Kidney epithelial cell (primary cell): ENCODE results near the gene TXLNB. TPM values are rescaled to one million over a fixed set of nuclear protein-coding genes. Genes with fewer than 3 reads are reported as not detected.

Source experiments
- DNase-seq: peaks from one replicate; pipeline ENCODE4 v3.0.0-alpha.2; 2010; ENCODE audit warnings: low read depth
- H3K27me3 ChIP-seq: 2 replicates; pipeline ENCODE4 v1.6.0; 2011; ENCODE audit warnings: low read length; ENCODE audit not compliant: control insufficient read depth, insufficient read depth
- H3K36me3 ChIP-seq: 2 replicates; pipeline ENCODE4 v1.5.1; 2011; ENCODE audit warnings: low read length; ENCODE audit not compliant: control insufficient read depth, insufficient read depth
- H3K4me3 ChIP-seq: 2 replicates; pipeline ENCODE4 v1.5.1; 2011; ENCODE audit warnings: low read depth, mild to moderate bottlenecking, control low read depth, low read length
- CTCF ChIP-seq: IDR thresholded peaks from 2 replicates; pipeline ENCODE4 v1.5.1; 2011; ENCODE audit warnings: mild to moderate bottlenecking, moderate library complexity, low read length, control low read depth, inconsistent platforms; ENCODE audit not compliant: insufficient read depth, poor library complexity, severe bottlenecking
- total RNA-seq: library from RNA; depleted of rRNA; stranded (reverse); fragments of >200 nt; gene quantifications from 2 replicates; pipeline ENCODE4 v1.2.3, GENCODE V29; 2015

Gene TXLNB
- total RNA-seq, 1 donor from 2014 or later: not detected

GRCh38 chr6:139335447-139336210 lies 43.8 kb upstream of the TXLNB start:
- Histone ChIP-seq H3K36me3 (no peaks in the 10 kb centered on the region), H3K4me3 (no peak overlapping the region), H3K27me3 (no peaks in the 10 kb centered on the region)
- no peak for TF ChIP-seq CTCF
- no peak for DNase-seq

GRCh38 chr6:139334806-139335446 lies 43.1 kb upstream of the TXLNB start:
- no peak for DNase-seq
- no peak for TF ChIP-seq CTCF
- no peak overlapping the region for H3K4me3 ChIP-seq
- no peaks in the 10 kb centered on the region for H3K36me3 ChIP-seq
- no peaks in the 10 kb centered on the region for H3K27me3 ChIP-seq

GRCh38 chr6:139330826-139331500 lies 39.2 kb upstream of the TXLNB start:
- no peak for DNase-seq
- no peak for TF ChIP-seq CTCF
- Histone ChIP-seq H3K36me3 (no peaks in the 10 kb centered on the region), H3K27me3 (no peaks in the 10 kb centered on the region), H3K4me3 (no peak overlapping the region)

- H3K4me3 ChIP-seq: no peak overlapping the region
- no peaks in the 10 kb centered on the region for H3K27me3 ChIP-seq
- TF ChIP-seq CTCF: no peak
- no peaks in the 10 kb centered on the region for H3K36me3 ChIP-seq
- no peak for DNase-seq
These were observed 38.5 kb upstream of the TXLNB start for GRCh38 chr6:139330306-139330705.

GRCh38 chr6:139329224-139329623 lies 37.4 kb upstream of the TXLNB start:
- Histone ChIP-seq H3K27me3 (no peaks in the 10 kb centered on the region), H3K36me3 (no peaks in the 10 kb centered on the region), H3K4me3 (no peak overlapping the region)
- TF ChIP-seq CTCF: no peak
- DNase-seq: no peak
